Trophoblast cell (in vitro differentiated cells and primary cell): Measurements from ENCODE around the gene TRIM75.
"Not testable (repeated sequence)": the region's sequence is repeated elsewhere in the genome, so short reads cannot be mapped to it uniquely, and the experiment has no call there.

Experiments used
- DNase-seq, 2 donors: peaks; one replicate each; pipeline ENCODE4 v3.0.0-alpha.2; 2016
- H2AFZ ChIP-seq: 2 replicates; pipeline ENCODE4 v1.6.1; 2013; ENCODE audit warnings: low read length, moderate library complexity, mild to moderate bottlenecking; ENCODE audit not compliant: insufficient read depth, poor library complexity
- H2AK5ac ChIP-seq: 2 replicates; pipeline ENCODE4 v1.6.1; 2013; ENCODE audit warnings: mild to moderate bottlenecking, low read length
- H2BK120ac ChIP-seq: 2 replicates; pipeline ENCODE4 v1.6.1; 2013; ENCODE audit warnings: low read length, mild to moderate bottlenecking, moderate library complexity; ENCODE audit not compliant: insufficient read depth, poor library complexity
- H2BK12ac ChIP-seq: 2 replicates; pipeline ENCODE4 v1.6.1; 2013; ENCODE audit warnings: mild to moderate bottlenecking, low read length, moderate library complexity
- H2BK5ac ChIP-seq: 2 replicates; pipeline ENCODE4 v1.6.1; 2013; ENCODE audit warnings: low read length, low read depth, moderate library complexity, mild to moderate bottlenecking; ENCODE audit not compliant: poor library complexity
- H3K14ac ChIP-seq: 2 replicates; pipeline ENCODE4 v1.6.1; 2013; ENCODE audit warnings: mild to moderate bottlenecking, low read length
- H3K18ac ChIP-seq: 2 replicates; pipeline ENCODE4 v1.6.1; 2013; ENCODE audit warnings: mild to moderate bottlenecking, low read length
- H3K23ac ChIP-seq: 2 replicates; pipeline ENCODE4 v1.6.1; 2013; ENCODE audit warnings: low read length
- H3K27ac ChIP-seq: 2 replicates; pipeline ENCODE4 v1.5.1; 2013; ENCODE audit warnings: low read depth, mild to moderate bottlenecking, inconsistent platforms, low read length, moderate library complexity
- H3K27me3 ChIP-seq: 2 replicates; pipeline ENCODE4 v1.6.1; 2013; ENCODE audit warnings: inconsistent platforms, mild to moderate bottlenecking, low read length, moderate library complexity; ENCODE audit not compliant: insufficient read depth
- H3K36me3 ChIP-seq, 2 experiments: 1 replicate in 1 of 2; 2 replicates in 1 of 2; pipeline ENCODE4 v1.6.1; 2013; ENCODE audit warnings: low read length in 2 of 2, mild to moderate bottlenecking in 2 of 2, moderate library complexity in 1 of 2; ENCODE audit not compliant: insufficient read depth in 2 of 2, control insufficient read depth in 1 of 2
- H3K4ac ChIP-seq: 2 replicates; pipeline ENCODE4 v1.6.1; 2013; ENCODE audit warnings: low read depth, mild to moderate bottlenecking, low read length, moderate library complexity
- H3K4me1 ChIP-seq, 2 experiments: 1 replicate in 1 of 2; 2 replicates in 1 of 2; pipeline ENCODE4 v1.6.1; 2013; ENCODE audit warnings: low read length in 2 of 2, mild to moderate bottlenecking in 2 of 2, moderate library complexity in 1 of 2; ENCODE audit not compliant: insufficient read depth in 2 of 2, control insufficient read depth in 1 of 2
- H3K4me2 ChIP-seq: 2 replicates; pipeline ENCODE4 v1.6.1; 2013; ENCODE audit warnings: inconsistent platforms, mild to moderate bottlenecking, low read length, moderate library complexity
- H3K4me3 ChIP-seq: 2 replicates; pipeline ENCODE4 v1.5.1; 2013; ENCODE audit warnings: mild to moderate bottlenecking, low read depth, low read length, inconsistent platforms
- H3K79me1 ChIP-seq: one replicate; pipeline ENCODE4 v1.6.1; 2013; ENCODE audit warnings: low read length
- H3K79me2 ChIP-seq: 2 replicates; pipeline ENCODE4 v1.6.1; 2013; ENCODE audit warnings: low read length, mild to moderate bottlenecking; ENCODE audit not compliant: control insufficient read depth, insufficient read depth, poor library complexity
- H3K9ac ChIP-seq: 2 replicates; pipeline ENCODE4 v1.6.1; 2013; ENCODE audit warnings: mild to moderate bottlenecking, low read length
- H3K9me3 ChIP-seq: 2 replicates; pipeline ENCODE4 v1.6.1; 2013; ENCODE audit warnings: low read depth, mild to moderate bottlenecking, control low read depth, inconsistent platforms, low read length; ENCODE audit not compliant: insufficient read depth
- H4K12ac ChIP-seq: 2 replicates; pipeline ENCODE4 v1.6.1; 2013; ENCODE audit warnings: low read depth, mild to moderate bottlenecking, low read length, moderate library complexity
- H4K8ac ChIP-seq: 2 replicates; pipeline ENCODE4 v1.6.1; 2013; ENCODE audit warnings: low read depth, mild to moderate bottlenecking, low read length, moderate library complexity
- H4K91ac ChIP-seq: one replicate; pipeline ENCODE4 v1.6.1; 2013; ENCODE audit warnings: low read depth, mild to moderate bottlenecking, low read length, moderate library complexity
- WGBS: extraction: QIAGEN DNeasy Blood & Tissue Kit; methylation state at CpG from one replicate; pipeline ENCODE4 v1.1.7; 2013; ENCODE audit warnings: missing lambda C conversion rate; ENCODE audit not compliant: insufficient read length, insufficient coverage; ENCODE audit errors: extremely low coverage; 5-methylcytosine and 5-hydroxymethylcytosine counted together

The TRIM75 gene

DNA sequence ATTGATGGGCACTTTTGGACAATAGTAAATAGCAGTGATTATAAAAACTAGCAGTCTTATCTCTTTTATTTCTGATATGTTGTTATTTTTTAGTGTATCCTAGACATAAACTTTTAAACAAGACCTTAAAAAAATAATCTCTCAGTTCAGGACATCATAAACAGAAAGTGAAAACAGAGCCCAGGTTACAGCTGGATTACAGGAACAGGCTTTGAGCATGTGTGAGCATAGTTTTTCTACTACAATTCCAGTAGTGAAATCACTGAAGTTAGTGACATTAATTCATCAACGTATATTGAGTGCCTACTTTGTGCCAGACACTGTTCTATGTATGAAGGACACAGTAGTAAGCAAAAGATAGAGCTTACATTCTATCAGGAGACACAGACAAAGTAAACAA lies 16.9 kb downstream of the TRIM75 start:
- no peaks in the 10 kb centered on the region for H3K9me3 ChIP-seq
- H3K4ac ChIP-seq = no peak overlapping the region
- no peak overlapping the region for H4K12ac ChIP-seq
- H3K9ac ChIP-seq = no peak overlapping the region
- H3K4me2 ChIP-seq = no peak overlapping the region
- H2AK5ac ChIP-seq = no peak overlapping the region
- H2BK5ac ChIP-seq = no peak overlapping the region
- H2AFZ ChIP-seq = no peak overlapping the region
- H2BK12ac ChIP-seq = no peak overlapping the region
- no peaks in the 10 kb centered on the region for H3K79me1 ChIP-seq
- no CpG with 5 or more reads among the region's 1 CpG for WGBS
- H3K4me1 ChIP-seq = peaks cover 0 to 3% of the 10 kb centered on the region in 2 experiments
- DNase-seq = no peak
- H3K23ac ChIP-seq = no peak overlapping the region
- no peak overlapping the region for H2BK120ac ChIP-seq
- no peak overlapping the region for H3K27ac ChIP-seq
- H3K18ac ChIP-seq = no peak overlapping the region
- no peaks in the 10 kb centered on the region for H3K27me3 ChIP-seq
- no peak overlapping the region for H4K91ac ChIP-seq
- H3K4me3 ChIP-seq = no peak overlapping the region
- H3K14ac ChIP-seq = no peak overlapping the region
- H4K8ac ChIP-seq = no peak overlapping the region
- H3K36me3 ChIP-seq = no peaks in the 10 kb centered on the region
- no peaks in the 10 kb centered on the region for H3K79me2 ChIP-seq

DNA sequence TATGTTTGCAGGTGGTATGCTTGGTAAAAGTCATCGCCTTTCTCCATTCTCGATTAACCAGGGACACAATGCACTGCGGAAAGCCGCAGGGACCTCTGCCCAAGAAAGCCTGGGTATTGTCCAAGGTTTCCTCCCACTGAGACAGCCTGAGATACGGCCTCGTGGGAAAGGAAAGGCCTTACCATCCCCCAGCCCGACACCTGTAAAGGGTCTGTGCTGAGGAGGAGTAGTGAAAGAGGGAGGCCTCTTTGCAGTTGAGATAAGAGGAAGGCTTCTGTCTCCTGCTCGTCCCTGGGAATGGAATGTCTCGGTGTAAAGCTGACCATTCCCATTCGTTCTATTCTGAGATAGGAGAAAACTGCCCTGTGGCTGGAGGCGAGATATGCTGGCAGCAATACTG lies 19.7 kb downstream of the TRIM75 start:
- not testable (repeated sequence) for H3K18ac ChIP-seq, H2AFZ ChIP-seq, H2BK12ac ChIP-seq, DNase-seq, H4K8ac ChIP-seq, H3K9me3 ChIP-seq, H3K4ac ChIP-seq, H3K4me3 ChIP-seq, H3K27ac ChIP-seq, H4K91ac ChIP-seq, H3K36me3 ChIP-seq, H4K12ac ChIP-seq, H3K79me2 ChIP-seq, H2BK5ac ChIP-seq, H3K27me3 ChIP-seq, H3K23ac ChIP-seq, H3K9ac ChIP-seq, H3K4me2 ChIP-seq, H2BK120ac ChIP-seq, H3K79me1 ChIP-seq, H3K14ac ChIP-seq, H3K4me1 ChIP-seq, H2AK5ac ChIP-seq
- no CpG with 5 or more reads among the region's 11 CpGs for WGBS

GRCh38 chr4:165077034-165077578 lies 23.4 kb downstream of the TRIM75 start:
- no peak overlapping the region for H3K4me2 ChIP-seq
- H3K9ac ChIP-seq = no peak overlapping the region
- H3K79me2 ChIP-seq = no peaks in the 10 kb centered on the region
- H3K4ac ChIP-seq = no peak overlapping the region
- H3K14ac ChIP-seq = no peak overlapping the region
- H3K23ac ChIP-seq = no peak overlapping the region
- no peak overlapping the region for H2AFZ ChIP-seq
- peaks cover 2 to 3% of the 10 kb centered on the region in 2 experiments for H3K36me3 ChIP-seq
- H3K27me3 ChIP-seq = no peaks in the 10 kb centered on the region
- no peaks in the 10 kb centered on the region for H3K79me1 ChIP-seq
- no peak overlapping the region for H3K27ac ChIP-seq
- no peak overlapping the region for H4K8ac ChIP-seq
- no peak overlapping the region for H2BK12ac ChIP-seq
- H2BK120ac ChIP-seq = no peak overlapping the region
- DNase-seq = no peak
- H3K18ac ChIP-seq = no peak overlapping the region
- H3K4me1 ChIP-seq = peaks cover 0 to 3% of the 10 kb centered on the region in 2 experiments
- no peak overlapping the region for H4K12ac ChIP-seq
- H3K4me3 ChIP-seq = no peak overlapping the region
- WGBS = no CpG with 5 or more reads among the region's 5 CpGs
- no peak overlapping the region for H4K91ac ChIP-seq
- H2AK5ac ChIP-seq = no peak overlapping the region
- H2BK5ac ChIP-seq = no peak overlapping the region
- no peaks in the 10 kb centered on the region for H3K9me3 ChIP-seq

GRCh38 chr4:165079476-165079875 lies 25.8 kb downstream of the TRIM75 start:
- Histone ChIP-seq H3K4ac (no peak overlapping the region), H3K27ac (no peak overlapping the region), H2BK12ac (no peak overlapping the region), H3K14ac (no peak overlapping the region), H3K4me3 (no peak overlapping the region), H3K4me1 (no peaks in the 10 kb centered on the region), H4K8ac (no peak overlapping the region), H3K18ac (no peak overlapping the region), H3K9me3 (no peaks in the 10 kb centered on the region), H3K27me3 (no peaks in the 10 kb centered on the region), H3K36me3 (peaks cover 3% of the 10 kb centered on the region in 2 experiments), H4K91ac (no peak overlapping the region), H2AK5ac (no peak overlapping the region), H2BK120ac (no peak overlapping the region), H3K4me2 (no peak overlapping the region), H2BK5ac (no peak overlapping the region), H3K23ac (no peak overlapping the region), H2AFZ (no peak overlapping the region), H3K79me1 (no peaks in the 10 kb centered on the region), H4K12ac (no peak overlapping the region), H3K79me2 (no peaks in the 10 kb centered on the region), H3K9ac (no peak overlapping the region)
- DNase-seq = no peak
- WGBS = no CpG with 5 or more reads among the region's 6 CpGs
